Vagina (tissue), 2 donors: ENCODE results near the gene ARHGAP24.

Experiments
- CTCF ChIP-seq, 3 experiments: fragments of 450-650 bp in 2 of 3; fragments of 200-600 bp in 1 of 3; sonication (generic) in 1 of 3; IDR thresholded peaks; one replicate each; pipeline ENCODE4 v1.5.1; 2017 to 2019; ENCODE audit warnings: antibody characterized with exemption in 3 of 3, mild to moderate bottlenecking in 2 of 3, moderate library complexity in 2 of 3
- POLR2A ChIP-seq, 2 donors: fragments of 450-650 bp; IDR thresholded peaks; one replicate each; pipeline ENCODE4 v1.6.1; 2017; ENCODE audit warnings: antibody characterized with exemption in 2 of 2, mild to moderate bottlenecking in 2 of 2, moderate library complexity in 2 of 2

DNA sequence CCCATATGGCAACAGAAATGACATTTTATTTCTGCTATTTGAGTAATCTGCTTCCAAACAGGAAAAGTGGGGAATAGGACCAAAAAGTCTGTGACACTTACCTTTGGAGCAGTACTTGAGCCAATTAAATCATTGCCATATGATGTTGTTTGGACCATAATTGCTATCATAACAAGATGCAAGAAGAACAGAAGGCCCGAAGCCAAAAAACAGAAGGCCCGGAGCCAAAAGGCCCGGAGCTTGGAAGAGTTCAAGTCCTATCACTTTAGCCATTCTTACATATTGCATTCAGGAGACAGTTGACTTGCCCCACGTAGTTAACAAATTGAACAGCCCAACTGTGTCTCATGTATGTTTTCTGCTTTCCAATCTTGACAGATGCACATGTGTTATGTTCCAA, 285.6 kb downstream of the ARHGAP24 start:
- TF ChIP-seq CTCF (IDR thresholded peaks at IDR 0.05) = no peak
- no peak for TF ChIP-seq POLR2A (IDR thresholded peaks at IDR 0.05)
